AG09319 (cell line): ENCODE results near the gene DENND4A.
"Not testable (repeated sequence)": the region's sequence is repeated elsewhere in the genome, so short reads cannot be mapped to it uniquely, and the experiment has no call there.

Experiments used
- DNase-seq: peaks from one replicate; pipeline ENCODE4 v3.0.0-alpha.2; 2010; ENCODE audit warnings: low read depth; ENCODE audit errors: extremely low read depth
- TF ChIP-seq, protein P1 (sequence below): IDR thresholded peaks from 2 replicates; pipeline ENCODE4 v1.5.1; 2011; ENCODE audit warnings: low read depth, mild to moderate bottlenecking, inconsistent platforms, low read length, moderate library complexity

The DENND4A gene

DNA sequence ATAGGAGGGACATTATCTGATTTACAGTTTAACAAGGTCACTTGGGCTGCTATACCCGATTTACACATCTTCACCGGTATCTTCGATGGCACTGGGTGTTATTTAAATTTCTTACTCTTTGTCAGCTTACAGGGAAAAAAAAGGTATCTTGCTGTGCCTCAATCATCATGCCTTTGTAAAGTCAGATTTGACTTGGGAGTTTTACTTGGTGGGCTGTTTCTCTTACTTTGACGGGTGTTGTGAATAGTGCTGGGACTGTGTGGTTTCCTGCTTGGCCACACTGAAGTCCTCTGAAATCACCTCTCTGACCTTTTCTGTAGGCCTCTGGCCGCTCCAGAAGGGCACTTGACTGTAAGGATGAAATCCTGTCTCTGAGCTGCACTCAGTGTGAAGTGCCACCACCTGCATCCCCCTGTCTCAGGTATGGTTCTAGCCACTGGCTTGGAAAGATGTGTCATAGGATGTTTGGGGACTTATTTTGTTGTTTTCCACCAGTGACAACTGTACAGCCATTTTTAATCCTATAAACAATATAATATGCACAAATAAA lies 173.5 kb downstream of the DENND4A start:
- no peak for DNase-seq
- TF ChIP-seq, protein P1, sequence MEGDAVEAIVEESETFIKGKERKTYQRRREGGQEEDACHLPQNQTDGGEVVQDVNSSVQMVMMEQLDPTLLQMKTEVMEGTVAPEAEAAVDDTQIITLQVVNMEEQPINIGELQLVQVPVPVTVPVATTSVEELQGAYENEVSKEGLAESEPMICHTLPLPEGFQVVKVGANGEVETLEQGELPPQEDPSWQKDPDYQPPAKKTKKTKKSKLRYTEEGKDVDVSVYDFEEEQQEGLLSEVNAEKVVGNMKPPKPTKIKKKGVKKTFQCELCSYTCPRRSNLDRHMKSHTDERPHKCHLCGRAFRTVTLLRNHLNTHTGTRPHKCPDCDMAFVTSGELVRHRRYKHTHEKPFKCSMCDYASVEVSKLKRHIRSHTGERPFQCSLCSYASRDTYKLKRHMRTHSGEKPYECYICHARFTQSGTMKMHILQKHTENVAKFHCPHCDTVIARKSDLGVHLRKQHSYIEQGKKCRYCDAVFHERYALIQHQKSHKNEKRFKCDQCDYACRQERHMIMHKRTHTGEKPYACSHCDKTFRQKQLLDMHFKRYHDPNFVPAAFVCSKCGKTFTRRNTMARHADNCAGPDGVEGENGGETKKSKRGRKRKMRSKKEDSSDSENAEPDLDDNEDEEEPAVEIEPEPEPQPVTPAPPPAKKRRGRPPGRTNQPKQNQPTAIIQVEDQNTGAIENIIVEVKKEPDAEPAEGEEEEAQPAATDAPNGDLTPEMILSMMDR = no peak

DNA sequence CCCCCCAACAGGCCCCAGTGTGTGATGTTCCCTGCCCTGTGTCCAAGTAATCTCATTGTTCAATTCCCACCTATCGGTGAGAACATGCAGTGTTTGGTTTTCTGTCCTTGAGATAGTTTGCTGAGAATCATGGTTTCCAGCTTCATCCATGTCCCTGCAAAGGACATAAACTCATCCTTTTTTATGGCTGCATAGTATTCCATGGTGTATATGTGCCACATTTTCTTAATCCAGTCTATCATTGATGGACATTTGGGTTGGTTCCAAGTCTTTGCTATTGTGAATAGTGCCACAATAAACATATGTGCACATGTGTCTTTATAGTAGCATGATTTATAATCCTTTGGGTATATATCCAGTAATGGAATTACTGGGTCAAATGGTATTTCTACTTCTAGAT lies 176.2 kb downstream of the DENND4A start:
- not testable (repeated sequence) for DNase-seq

DNA sequence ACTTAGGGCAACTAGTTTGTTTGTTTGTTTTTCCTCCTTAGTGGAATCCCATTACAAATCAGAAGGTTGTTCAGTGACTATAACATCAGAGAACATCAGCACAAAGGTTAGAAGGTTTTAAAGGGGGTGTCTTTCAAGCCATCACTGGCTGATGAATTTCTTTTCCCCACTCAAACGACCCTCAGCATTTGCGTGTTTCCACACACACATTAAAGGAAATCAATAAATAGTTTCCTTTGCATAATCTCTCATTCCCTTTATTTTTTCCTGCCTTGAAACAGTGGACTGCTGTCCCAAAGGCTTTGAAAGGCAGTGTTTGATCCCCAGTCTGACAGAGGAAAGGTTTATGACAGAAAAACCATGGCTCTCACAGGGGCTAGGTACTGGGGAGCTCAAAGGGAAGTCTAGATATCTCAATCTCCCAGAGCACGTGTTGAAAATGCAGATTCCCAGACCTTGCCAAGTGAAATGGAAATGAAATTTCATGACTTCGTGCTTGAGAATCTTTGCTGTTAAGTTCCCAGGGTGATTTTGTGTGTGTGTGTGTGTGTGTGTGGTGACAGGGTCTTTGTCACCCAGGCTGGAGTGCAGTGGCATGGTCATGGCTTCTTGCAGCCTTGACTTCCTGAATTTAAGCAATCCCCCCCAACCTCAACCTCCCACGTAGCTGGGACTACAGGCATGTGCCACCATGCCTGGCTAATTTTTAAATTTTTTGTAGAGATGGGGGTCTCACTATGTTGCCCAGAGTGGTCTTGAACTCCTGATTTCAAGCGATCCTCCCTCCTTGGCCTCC lies 178.9 kb downstream of the DENND4A start:
- TF ChIP-seq, protein P1 = no peak
- no peak for DNase-seq

DNA sequence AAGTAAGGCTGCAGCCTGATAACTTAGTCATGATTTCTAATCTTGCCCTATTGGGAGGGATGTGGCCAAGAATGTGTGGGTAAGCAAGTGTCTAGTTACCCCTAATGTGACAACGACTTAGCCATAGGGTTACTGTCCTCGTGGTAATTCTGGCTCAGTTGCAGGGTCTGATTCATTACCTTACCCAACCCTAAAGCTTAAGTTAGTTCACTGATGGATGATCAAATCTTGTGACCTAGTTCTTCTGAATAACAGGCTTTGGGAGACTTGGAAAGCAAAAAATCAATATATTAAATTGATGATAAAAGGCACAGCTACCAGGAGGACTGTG lies 179.5 kb downstream of the DENND4A start:
- TF ChIP-seq, protein P1 = no peak
- no peak for DNase-seq

DNA sequence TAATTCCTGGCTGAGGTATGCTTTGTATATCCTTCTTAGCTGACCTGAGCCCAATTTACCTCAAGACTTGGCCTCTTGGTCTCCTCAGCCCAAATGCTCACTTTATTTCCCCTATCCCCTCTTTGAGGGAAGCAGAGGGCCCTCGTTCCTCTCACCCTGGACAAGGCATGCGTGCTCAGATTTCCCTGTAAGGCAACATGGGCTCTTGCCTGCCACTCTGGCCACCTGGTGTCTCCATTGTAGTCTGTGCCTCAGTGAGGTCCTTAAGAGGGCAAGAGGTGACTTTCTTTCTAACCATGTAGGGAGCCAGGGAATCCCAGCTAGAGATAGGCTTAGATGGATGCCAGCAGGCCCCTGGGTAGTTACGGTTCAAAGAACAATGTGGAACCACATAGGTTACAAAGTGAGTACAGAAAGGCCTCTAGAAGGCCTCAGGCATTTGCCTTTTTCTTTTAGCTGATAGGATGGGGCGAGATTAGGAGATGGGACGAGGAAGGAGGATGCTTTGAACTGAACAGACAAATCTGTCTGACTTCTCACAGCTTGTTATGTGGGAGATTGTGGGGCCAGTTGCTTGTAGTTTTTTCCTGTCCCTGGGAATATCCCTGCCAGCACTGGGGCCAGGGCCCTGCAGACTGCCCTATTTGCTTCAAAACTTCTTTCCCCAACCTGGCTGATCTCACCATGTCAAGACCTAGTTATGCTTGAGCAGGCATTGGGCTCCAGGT lies 180.0 kb downstream of the DENND4A start:
- DNase-seq = no peak
- TF ChIP-seq, protein P1 = no peak

DNA sequence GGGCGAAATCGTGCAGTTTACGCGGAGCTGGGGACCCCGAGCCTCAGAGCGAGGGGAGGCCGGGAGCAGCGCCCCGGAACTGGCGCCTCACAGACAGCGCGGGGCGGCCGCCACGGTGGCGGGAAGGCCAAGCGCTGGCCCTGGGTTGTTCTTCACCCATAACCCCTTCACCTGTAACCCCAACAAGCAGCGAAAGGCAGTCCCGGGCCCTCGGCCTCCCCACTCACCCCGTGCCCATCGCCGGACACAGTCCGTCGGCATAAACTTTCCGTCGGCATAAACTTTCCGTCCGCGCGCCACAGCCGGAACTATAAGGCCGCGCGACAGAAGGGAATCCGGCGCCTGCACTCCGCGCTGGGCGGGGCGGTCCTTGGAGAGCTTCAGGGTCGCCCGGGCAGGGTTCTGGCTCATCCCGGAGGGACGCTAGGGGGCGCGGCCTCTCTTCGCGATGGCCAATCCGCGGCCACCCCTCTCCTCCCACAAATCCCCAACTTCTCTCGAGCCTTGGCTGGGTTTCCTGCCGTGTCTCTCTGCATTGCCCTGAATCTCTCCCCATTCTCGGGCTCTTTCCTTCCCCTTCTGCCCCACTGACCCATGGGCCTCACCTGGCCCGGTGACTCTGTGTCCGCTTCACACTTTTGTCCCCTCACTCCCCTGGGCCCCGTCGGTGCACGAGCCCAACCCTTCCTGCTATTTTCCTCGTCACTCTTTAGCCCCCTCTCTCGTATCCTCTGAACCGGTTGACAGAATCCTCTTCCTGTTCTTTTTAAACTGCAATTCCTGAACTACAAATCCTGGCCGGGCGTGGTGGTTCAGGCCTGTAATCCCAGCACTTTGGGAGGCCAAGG lies 181.0 kb downstream of the DENND4A start, which contains the start of gene INTS14:
INTS14 (minus strand) TSS at position 261 of the 848 bp plus-strand sequence. CDS start 3,751 bp downstream, outside the sequence.
- peak; percentile 92 for DNase-seq
- TF ChIP-seq, protein P1 = peak; percentile 39
